Stimulated activated naive CD8-positive, alpha-beta T cell treated with anti-CD3 and anti-CD28 coated beads, Interleukin-15, amount 100 ng/mL, for 72 hours (primary cell): ENCODE measurements around the gene BATF3.
"Not testable (repeated sequence)": the region's sequence is repeated elsewhere in the genome, so short reads cannot be mapped to it uniquely, and the experiment has no call there.

Experiments used
- ATAC-seq: fragments of 150-1000 bp; cut with Tn5 transposase; 2 replicates; pipeline ENCODE4 v1.10.0; 2021; ENCODE audit warnings: mild to moderate bottlenecking, moderate library complexity
- DNase-seq, 2 donors: peaks; one replicate each; pipeline ENCODE4 v3.0.0; 2021 to 2022
- H3K27ac Mint-ChIP-seq, 2 donors: one replicate each; pipeline ENCODE4 v1.8.0; 2022; ENCODE audit warnings: mild to moderate bottlenecking in 2 of 2, mixed read lengths in 2 of 2, moderate library complexity in 2 of 2
- H3K27me3 Mint-ChIP-seq: one replicate; pipeline ENCODE4 v1.8.0; 2022; ENCODE audit warnings: mixed read lengths
- H3K4me1 Mint-ChIP-seq: one replicate; pipeline ENCODE4 v1.8.0; 2022; ENCODE audit warnings: mild to moderate bottlenecking, mixed read lengths
- H3K4me3 Mint-ChIP-seq, 2 donors: one replicate each; pipeline ENCODE4 v1.8.0; 2022; ENCODE audit warnings: mild to moderate bottlenecking in 2 of 2, mixed read lengths in 2 of 2, moderate library complexity in 1 of 2
- H3K9me3 Mint-ChIP-seq, 2 donors: one replicate each; pipeline ENCODE4 v1.8.0; 2022; ENCODE audit warnings: mixed read lengths in 2 of 2

BATF3 gene

GRCh38 chr1:212641956-212642355, 57.7 kb downstream of the BATF3 start:
- Mint-ChIP-seq H3K4me3 (no peak overlapping the region), H3K4me1 (peaks cover 10% of the 10 kb centered on the region), H3K27me3 (no peaks in the 10 kb centered on the region), H3K27ac (no peak overlapping the region), H3K9me3 (peaks cover 0 to 5% of the 10 kb centered on the region in 2 donors)
- DNase-seq (no peak), ATAC-seq (no peak)

GRCh38 chr1:212640223-212640878, 59.3 kb downstream of the BATF3 start:
- peaks cover 26% of the 10 kb centered on the region for H3K4me1 Mint-ChIP-seq
- DNase-seq, result no peak
- H3K27ac Mint-ChIP-seq, result no peak overlapping the region
- H3K27me3 Mint-ChIP-seq, result no peaks in the 10 kb centered on the region
- H3K4me3 Mint-ChIP-seq, result no peak overlapping the region
- peaks cover 0 to 5% of the 10 kb centered on the region in 2 donors for H3K9me3 Mint-ChIP-seq
- no peak for ATAC-seq

- ATAC-seq, H3K27ac Mint-ChIP-seq, H3K27me3 Mint-ChIP-seq, H3K4me3 Mint-ChIP-seq, H3K9me3 Mint-ChIP-seq, DNase-seq: not testable (repeated sequence)
- peaks cover 32% of the 10 kb centered on the region for H3K4me1 Mint-ChIP-seq
These were observed 60.1 kb downstream of the BATF3 start for GRCh38 chr1:212639524-212639923.

- ATAC-seq, result no peak
- H3K4me1 Mint-ChIP-seq, result peaks cover 32% of the 10 kb centered on the region
- no peak for DNase-seq
- no peak overlapping the region for H3K4me3 Mint-ChIP-seq
- peaks cover 0 to 14% of the 10 kb centered on the region in 2 donors for H3K9me3 Mint-ChIP-seq
- H3K27me3 Mint-ChIP-seq, result no peaks in the 10 kb centered on the region
- no peak overlapping the region for H3K27ac Mint-ChIP-seq
These were observed 61.0 kb downstream of the BATF3 start for GRCh38 chr1:212638492-212639151.

GRCh38 chr1:212637902-212638301, 61.7 kb downstream of the BATF3 start:
- no peak for DNase-seq
- no peak for ATAC-seq
- Mint-ChIP-seq H3K4me3 (no peak overlapping the region), H3K27me3 (no peaks in the 10 kb centered on the region), H3K9me3 (peaks cover 0 to 14% of the 10 kb centered on the region in 2 donors), H3K4me1 (peaks cover 32% of the 10 kb centered on the region), H3K27ac (peak overlapping the region in 1 of 2 donors; percentile 8)
